GM18511 (cell line): ENCODE data around the gene SLC9A5.

Experiments used
- ATAC-seq: cut with Tn5 transposase; IDR thresholded peaks from one replicate; pipeline ENCODE4 v1.9.1; 2021; ENCODE audit warnings: mild to moderate bottlenecking, moderate library complexity; ENCODE audit not compliant: unreplicated experiment

Gene SLC9A5

DNA sequence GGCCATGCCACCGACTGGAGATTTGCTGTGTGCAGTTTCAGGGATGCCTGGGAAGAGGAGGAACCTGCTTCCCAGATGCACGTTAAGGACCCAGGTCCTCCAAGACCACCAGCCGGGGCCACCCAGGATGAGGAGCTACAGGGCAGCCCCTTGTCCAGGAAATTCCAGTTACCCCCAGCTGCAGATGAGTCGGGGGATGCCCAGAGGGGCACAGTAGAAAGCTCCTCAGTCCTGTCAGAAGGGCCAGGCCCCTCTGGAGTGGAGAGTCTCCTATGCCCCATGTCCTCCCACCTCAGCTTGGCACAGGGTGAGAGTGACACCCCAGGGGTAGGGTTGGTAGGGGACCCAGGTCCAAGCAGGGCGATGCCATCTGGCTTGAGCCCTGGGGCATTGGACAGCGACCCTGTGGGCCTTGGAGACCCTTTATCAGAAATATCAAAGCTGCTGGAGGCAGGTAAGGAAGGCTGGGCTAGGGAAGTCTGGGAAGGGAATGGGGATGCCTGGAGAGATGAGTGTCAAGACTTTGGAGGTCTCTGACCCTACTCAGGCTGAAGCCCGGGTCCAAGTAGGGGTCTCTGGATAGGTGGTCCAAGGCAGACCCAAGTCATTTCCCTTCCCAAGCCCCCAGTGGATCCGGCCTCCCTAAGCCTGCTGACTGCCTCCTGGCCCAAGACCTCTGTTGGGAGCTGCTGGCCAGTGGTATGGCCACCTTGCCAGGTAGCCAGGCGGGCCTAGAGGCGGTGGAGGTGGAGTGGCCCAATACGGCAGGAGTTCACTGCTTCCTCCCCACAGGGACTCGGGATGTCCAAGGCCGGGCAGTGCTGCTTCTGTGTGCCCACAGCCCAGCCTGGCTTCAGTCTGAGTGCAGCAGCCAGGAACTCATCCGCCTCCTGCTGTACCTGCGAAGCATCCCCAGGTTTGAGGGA, 31.6 kb downstream of the SLC9A5 start:
- no peak for ATAC-seq

- ATAC-seq = no peak
These were observed 33.0 kb downstream of the SLC9A5 start for GRCh38 chr16:67281536-67282446.

GRCh38 chr16:67282447-67282805, 33.6 kb downstream of the SLC9A5 start:
- ATAC-seq = no peak

GRCh38 chr16:67283039-67283825, 34.5 kb downstream of the SLC9A5 start:
- ATAC-seq = no peak

GRCh38 chr16:67283826-67284555, 35.2 kb downstream of the SLC9A5 start:
- no peak for ATAC-seq

DNA sequence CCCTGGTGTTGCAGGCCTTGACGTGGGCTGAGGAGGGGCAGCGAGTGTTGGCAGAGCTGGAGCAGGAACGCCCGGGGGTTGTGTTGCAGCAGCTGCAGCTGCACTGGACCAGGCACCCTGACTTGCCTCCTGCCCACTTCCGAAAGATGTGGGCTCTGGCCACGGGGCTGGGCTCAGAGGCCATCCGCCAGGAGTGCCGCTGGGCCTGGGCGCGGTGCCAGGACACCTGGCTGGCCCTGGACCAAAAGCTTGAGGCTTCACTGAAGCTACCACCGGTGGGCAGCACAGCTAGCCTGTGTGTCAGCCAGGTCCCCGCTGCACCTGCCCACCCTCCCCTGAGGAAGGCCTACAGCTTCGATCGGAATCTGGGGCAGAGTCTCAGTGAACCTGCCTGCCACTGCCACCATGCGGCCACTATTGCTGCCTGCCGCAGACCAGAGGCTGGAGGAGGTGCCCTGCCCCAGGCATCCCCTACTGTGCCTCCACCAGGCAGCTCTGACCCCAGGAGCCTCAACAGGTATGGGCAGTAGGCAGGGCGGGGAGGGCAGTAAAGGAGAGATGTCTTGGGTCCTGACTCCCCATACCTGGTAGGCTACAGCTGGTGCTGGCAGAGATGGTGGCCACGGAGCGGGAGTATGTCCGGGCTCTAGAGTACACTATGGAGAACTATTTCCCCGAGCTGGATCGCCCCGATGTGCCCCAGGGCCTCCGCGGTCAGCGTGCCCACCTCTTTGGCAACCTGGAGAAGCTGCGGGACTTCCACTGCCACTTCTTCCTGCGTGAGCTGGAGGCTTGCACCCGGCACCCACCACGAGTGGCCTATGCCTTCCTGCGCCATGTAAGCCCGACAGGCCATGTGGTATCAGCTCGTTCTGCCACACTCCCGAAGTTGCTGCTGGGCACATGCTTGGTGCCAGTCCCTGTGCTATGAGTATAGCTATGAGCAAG, 36.2 kb downstream of the SLC9A5 start:
- ATAC-seq = no peak

DNA sequence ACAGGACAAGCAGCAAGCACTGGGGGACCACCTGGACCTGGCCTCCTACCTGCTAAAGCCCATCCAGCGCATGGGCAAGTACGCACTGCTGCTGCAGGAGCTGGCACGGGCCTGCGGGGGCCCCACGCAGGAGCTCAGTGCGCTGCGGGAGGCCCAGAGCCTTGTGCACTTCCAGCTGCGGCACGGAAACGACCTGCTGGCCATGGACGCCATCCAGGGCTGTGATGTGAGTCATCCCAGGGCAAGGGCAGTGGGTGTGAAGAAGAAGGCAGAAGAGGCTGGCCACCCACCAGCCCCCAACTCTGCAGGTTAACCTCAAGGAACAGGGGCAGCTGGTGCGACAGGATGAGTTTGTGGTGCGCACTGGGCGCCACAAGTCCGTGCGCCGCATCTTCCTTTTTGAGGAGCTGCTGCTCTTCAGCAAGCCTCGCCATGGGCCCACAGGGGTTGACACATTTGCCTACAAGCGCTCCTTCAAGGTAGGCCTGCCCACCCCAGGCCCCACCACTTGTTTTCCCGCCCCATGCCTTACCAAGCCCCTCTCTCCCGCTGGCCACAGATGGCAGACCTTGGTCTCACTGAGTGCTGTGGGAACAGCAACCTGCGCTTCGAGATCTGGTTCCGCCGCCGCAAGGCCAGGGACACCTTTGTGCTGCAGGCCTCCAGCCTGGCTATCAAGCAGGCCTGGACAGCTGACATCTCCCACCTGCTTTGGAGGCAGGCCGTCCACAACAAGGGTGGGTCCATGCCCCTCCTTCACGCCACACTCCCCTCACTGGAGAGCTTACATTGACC, 37.9 kb downstream of the SLC9A5 start:
- ATAC-seq = no peak

- ATAC-seq = no peak
These were observed 39.2 kb downstream of the SLC9A5 start for GRCh38 chr16:67287960-67288359.

DNA sequence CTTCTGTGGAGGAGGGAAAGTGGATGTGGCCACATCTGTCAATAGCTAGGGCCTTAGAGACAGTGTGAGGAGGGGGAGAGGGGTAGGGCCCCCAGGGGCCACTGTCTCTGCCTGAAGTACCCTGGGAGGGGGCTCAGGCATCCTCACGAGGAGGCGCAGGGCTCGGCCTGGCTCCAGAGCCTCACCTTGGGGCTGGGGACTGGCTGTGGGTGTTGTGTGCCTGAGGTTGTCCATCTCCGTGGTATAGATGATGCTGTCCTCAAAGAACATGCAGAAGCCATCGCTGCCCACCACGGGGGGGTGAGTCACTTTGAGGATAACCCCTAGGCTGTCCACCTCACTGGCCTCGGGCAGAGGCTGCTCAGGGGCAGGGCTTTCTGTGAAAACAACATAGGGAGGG, 42.7 kb downstream of the SLC9A5 start:
- no peak for ATAC-seq

GRCh38 chr16:67294171-67294757, 45.5 kb downstream of the SLC9A5 start:
- ATAC-seq = no peak

- ATAC-seq = no peak
These were observed 46.2 kb downstream of the SLC9A5 start for GRCh38 chr16:67294938-67295361.

DNA sequence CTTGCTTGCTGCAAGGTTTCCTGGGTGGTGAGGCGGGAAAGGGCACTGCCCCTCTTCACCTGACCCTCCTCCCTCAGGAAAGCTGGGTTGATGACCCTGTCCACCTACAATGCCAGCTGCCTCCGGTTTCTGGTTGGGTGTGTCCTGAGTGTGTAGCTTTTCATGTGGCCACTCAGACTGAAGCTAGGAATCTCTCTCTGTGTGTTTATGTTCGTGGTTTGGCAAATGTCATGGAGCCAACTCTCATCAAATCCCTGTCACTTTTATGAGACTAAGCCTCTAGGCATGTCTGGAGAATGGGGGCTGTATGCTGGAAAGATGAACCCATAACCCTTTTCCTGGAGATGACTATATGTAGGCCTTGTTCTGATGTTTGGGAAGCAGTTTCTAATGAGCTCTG, 47.6 kb downstream of the SLC9A5 start:
- no peak for ATAC-seq

DNA sequence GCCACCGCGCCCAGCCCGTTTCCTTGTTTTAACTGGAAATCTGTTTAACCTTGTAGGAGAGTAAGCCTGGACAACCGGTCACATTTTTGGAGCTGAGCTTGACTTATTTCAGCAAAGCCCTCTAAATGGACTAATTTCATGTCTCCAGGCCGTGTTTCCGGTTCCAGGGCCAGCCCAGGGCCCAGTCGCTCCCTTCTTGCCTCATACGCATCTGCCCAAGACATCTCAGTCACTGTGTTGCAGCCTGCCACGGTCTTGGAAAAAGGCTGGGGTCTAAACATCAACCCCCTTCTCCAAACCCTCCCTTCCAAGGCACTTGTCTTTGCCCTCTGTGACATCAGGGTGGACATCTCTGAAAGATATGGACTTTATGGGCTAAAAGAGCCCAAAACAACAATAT, 49.5 kb downstream of the SLC9A5 start:
- no peak for ATAC-seq

GRCh38 chr16:67299269-67299668, 50.5 kb downstream of the SLC9A5 start:
- ATAC-seq = no peak

DNA sequence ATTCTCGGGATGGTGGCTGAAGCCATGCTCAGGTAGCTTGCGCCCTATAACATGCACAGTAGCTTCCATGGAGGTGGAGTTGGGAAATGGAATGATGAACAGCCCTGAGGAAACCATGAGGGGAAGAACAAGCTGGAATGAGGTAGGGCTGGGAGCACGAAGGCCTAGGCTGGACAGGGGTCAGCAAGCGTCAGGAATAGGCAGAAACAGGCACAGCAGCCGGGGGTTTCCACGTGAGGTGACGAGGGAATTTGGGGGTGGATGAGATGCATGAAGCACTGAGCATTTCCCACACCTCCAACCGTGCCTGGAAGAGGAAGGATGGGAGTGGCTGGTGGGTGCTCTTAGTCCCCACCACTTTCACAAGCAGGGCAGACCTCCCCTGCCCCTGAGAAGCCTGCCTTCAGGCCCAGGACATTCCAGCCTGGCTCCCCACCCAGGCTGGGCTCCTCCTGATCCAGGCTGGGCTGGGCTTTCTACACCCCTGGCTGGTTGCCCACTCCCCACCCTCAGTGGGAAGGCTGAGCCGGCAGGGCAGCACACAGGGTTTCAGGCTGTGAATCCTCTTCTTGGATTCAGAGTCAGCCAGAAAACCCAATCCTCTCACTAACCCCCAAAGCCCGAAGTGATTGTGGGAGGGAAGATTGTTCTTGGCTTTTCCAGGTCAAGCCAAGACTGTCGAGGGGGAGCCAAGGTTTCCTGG, 52.5 kb downstream of the SLC9A5 start:
- no peak for ATAC-seq

DNA sequence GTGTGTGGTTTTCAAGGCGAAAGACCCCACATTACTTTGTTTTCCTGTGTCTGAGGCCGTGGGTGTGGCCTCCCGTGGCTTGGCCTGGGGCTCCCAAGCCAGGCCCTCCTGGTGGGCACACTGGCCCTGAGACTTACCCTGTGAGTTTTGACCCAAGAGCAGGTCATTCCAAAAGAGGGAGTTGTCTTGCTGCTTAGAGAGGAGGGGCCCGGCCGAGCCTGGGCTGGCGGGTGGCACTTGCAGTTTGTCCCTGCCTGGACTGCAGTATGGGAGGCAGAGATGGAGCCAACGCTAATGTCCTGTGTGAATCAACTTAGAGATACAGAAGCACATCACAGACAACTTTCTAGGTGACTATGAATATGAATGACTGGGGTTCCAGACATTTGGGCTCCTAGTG, 53.3 kb downstream of the SLC9A5 start:
- no peak for ATAC-seq

DNA sequence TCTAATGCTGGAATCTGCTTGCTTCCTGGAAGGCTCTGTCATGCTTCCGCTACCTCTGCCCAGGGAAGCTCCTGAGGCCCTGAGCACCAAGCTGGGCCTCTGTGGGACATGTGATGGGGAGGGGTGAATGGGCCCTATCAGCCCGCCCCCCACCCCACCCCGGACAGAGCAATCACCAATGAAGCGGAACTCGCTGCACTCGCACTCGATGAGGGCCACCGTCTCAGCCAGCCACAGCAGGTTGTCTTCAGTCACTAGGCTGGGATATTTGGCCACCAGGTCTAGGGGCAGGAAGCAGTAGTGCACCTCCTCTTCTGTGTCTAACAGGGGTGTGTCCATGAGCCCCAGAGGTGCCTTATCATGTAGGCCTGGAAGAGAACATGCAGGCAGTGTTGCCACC, 54.2 kb downstream of the SLC9A5 start:
- ATAC-seq = no peak
